Testis (tissue), 3 donors: ENCODE data around the gene PTBP3. TPM values are rescaled to one million over a fixed set of nuclear protein-coding genes. Genes with fewer than 3 reads are reported as not detected.

Source experiments
- DNase-seq: peaks from one replicate; pipeline ENCODE4 v3.0.0-alpha.2; 2019
- H3K27ac ChIP-seq, 2 donors: fragments of 200-600 bp; sonication (generic); one replicate each; pipeline ENCODE4 v1.5.1; 2019
- H3K27me3 ChIP-seq: fragments of 200-600 bp; sonication (generic); one replicate; pipeline ENCODE4 v1.5.1; 2019
- H3K36me3 ChIP-seq: fragments of 200-600 bp; sonication (generic); one replicate; pipeline ENCODE4 v1.5.1; 2017; ENCODE audit warnings: low read depth; ENCODE audit errors: missing control alignments
- H3K4me1 ChIP-seq: fragments of 200-600 bp; sonication (generic); one replicate; pipeline ENCODE4 v1.5.1; 2019
- H3K4me3 ChIP-seq, 2 donors: fragments of 200-600 bp; sonication (generic); one replicate each; pipeline ENCODE4 v1.5.1; 2017 to 2019
- H3K9me3 ChIP-seq: fragments of 200-600 bp; sonication (generic); one replicate; pipeline ENCODE4 v1.5.1; 2017
- POLR2A ChIP-seq: fragments of 450-650 bp; IDR thresholded peaks from one replicate; pipeline ENCODE4 v1.6.1; 2017; ENCODE audit warnings: antibody characterized with exemption, mild to moderate bottlenecking, moderate library complexity
- WGBS, 2 donors: methylation state at CpG; one replicate each; pipeline ENCODE4 v1.1.5; 2018; 5-methylcytosine and 5-hydroxymethylcytosine counted together
- intact Hi-C: fragments of 100-400 bp; cut with DNase I; formaldehyde crosslinking; loops from one replicate; pipeline ENCODE4 v1.15.1; 2023; ENCODE audit warnings: low total_unique reads
- polyA plus RNA-seq: library from polyadenylated mRNA; stranded (reverse); fragments of 350-450 nt; fragmentation: Illumina TruSeq; extraction: RNeasy Lipid Tissue Mini Kit (QIAGEN cat#74804); gene quantifications from one replicate; pipeline ENCODE4 v1.2.3, GENCODE V29; 2014; ENCODE audit warnings: low read depth, low replicate concordance; ENCODE audit not compliant: insufficient read depth
- total RNA-seq, 2 donors: library from RNA; depleted of rRNA; stranded (reverse); fragments of >200 nt; gene quantifications; one replicate each; pipeline ENCODE4 v1.2.3, GENCODE V29; 2016
- TF ChIP-seq, protein P1 (sequence below), 3 experiments: fragments of 450-650 bp in 2 of 3; fragments of 200-600 bp in 1 of 3; sonication (generic) in 1 of 3; IDR thresholded peaks; one replicate each; pipeline ENCODE4 v1.5.1; 2016 to 2019; ENCODE audit warnings: antibody characterized with exemption in 3 of 3, mild to moderate bottlenecking in 2 of 3, moderate library complexity in 1 of 3

PTBP3 gene
- total and polyA plus RNA-seq, 3 donors from 2014 or later: 44.1 to 199 (median 172) TPM

DNA sequence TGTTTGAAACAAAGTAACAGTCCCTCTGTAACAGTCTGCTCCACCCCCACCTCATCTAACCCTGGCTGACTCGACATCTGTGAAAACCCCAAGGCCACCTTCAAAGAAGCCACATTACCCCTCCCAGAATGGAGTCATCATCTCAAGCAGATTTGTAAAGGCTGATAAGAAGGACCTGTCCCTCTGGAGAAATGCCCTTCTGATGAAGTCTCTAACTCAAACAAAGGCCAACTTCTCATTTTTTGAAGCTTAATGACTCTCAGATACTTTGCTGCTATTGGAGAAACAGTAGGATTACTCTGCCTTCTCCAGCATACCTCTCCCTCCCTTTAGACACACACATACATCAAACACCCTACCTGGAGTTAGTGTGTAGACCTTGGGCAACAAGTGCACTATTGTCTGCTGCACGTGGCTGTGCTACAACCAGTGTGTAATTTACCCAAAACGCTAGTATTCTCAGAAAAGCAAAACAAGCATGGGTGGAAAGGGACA is 153.0 kb downstream of the PTBP3 start:
- Histone ChIP-seq H3K27me3 (no peaks in the 10 kb centered on the region), H3K4me1 (peaks cover 12% of the 10 kb centered on the region), H3K36me3 (no peaks in the 10 kb centered on the region), H3K9me3 (no peaks in the 10 kb centered on the region), H3K27ac (peak overlapping the region; percentile 22 to 59), H3K4me3 (no peak overlapping the region)
- no peak for TF ChIP-seq POLR2A
- TF ChIP-seq, protein P1, sequence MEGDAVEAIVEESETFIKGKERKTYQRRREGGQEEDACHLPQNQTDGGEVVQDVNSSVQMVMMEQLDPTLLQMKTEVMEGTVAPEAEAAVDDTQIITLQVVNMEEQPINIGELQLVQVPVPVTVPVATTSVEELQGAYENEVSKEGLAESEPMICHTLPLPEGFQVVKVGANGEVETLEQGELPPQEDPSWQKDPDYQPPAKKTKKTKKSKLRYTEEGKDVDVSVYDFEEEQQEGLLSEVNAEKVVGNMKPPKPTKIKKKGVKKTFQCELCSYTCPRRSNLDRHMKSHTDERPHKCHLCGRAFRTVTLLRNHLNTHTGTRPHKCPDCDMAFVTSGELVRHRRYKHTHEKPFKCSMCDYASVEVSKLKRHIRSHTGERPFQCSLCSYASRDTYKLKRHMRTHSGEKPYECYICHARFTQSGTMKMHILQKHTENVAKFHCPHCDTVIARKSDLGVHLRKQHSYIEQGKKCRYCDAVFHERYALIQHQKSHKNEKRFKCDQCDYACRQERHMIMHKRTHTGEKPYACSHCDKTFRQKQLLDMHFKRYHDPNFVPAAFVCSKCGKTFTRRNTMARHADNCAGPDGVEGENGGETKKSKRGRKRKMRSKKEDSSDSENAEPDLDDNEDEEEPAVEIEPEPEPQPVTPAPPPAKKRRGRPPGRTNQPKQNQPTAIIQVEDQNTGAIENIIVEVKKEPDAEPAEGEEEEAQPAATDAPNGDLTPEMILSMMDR (IDR thresholded peaks at IDR 0.05): no peak
- intact Hi-C loops: no loop called here
- WGBS, 2 donors: 32 to 46% methylated on average over 3 of the region's 3 CpGs
- peak; percentile 81 for DNase-seq

DNA sequence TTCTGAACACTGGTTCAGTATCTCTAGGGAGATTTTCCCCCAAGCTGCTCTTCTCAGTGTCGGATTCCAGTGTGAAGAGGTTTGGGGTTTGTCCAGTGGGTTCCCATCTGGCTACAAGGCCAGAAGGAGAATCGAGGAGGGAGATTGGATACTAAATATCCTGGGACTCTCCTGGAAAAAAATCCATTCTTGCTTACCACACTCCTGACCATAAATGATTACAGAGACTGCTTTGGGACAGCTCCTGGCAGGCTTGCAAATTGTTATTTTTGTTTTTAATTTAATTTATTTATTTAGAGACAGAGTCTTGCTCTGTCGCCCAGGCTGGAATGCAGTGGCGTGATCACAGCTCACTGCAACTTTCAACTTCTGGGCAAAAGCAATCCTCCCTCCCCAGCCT is 153.6 kb downstream of the PTBP3 start:
- no peaks in the 10 kb centered on the region for H3K9me3 ChIP-seq
- peaks cover 12% of the 10 kb centered on the region for H3K4me1 ChIP-seq
- intact Hi-C loops: no loop called here
- TF ChIP-seq, protein P1 (IDR thresholded peaks at IDR 0.05): no peak
- TF ChIP-seq POLR2A: no peak
- peak; percentile 62 for DNase-seq
- 30 to 38% methylated on average over 4 of the region's 4 CpGs for WGBS, 2 donors
- no peaks in the 10 kb centered on the region for H3K36me3 ChIP-seq
- H3K27ac ChIP-seq: peak overlapping the region; percentile 59 to 70
- no peak overlapping the region for H3K4me3 ChIP-seq
- H3K27me3 ChIP-seq: no peaks in the 10 kb centered on the region

DNA sequence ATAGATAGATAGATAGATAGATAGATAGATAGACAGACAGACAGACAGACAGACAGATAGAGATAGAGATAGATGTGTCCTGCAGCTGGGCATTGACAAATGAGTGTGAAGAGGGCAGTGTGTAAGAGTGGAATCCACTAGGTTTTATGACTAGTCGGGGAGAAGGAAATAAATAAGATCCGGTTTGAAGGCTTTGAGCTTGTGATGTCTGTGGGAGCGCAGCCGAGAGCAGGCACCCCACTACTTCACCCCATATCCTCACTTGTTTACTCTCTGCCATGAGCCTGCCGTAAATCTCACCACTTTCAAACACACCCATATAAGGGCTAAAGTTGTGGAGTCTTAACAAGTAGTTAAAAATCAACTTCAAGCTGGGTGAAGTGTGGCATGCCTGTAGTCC is 156.9 kb downstream of the PTBP3 start:
- H3K4me3 ChIP-seq: no peak overlapping the region
- H3K9me3 ChIP-seq: no peaks in the 10 kb centered on the region
- no peaks in the 10 kb centered on the region for H3K36me3 ChIP-seq
- no peaks in the 10 kb centered on the region for H3K27me3 ChIP-seq
- intact Hi-C loops: no loop called here
- 77 to 94% methylated on average over 5 of the region's 5 CpGs for WGBS, 2 donors
- no peak for DNase-seq
- peaks cover 24% of the 10 kb centered on the region for H3K4me1 ChIP-seq
- no peak overlapping the region for H3K27ac ChIP-seq
- TF ChIP-seq POLR2A: no peak
- TF ChIP-seq, protein P1 (IDR thresholded peaks at IDR 0.05): no peak

DNA sequence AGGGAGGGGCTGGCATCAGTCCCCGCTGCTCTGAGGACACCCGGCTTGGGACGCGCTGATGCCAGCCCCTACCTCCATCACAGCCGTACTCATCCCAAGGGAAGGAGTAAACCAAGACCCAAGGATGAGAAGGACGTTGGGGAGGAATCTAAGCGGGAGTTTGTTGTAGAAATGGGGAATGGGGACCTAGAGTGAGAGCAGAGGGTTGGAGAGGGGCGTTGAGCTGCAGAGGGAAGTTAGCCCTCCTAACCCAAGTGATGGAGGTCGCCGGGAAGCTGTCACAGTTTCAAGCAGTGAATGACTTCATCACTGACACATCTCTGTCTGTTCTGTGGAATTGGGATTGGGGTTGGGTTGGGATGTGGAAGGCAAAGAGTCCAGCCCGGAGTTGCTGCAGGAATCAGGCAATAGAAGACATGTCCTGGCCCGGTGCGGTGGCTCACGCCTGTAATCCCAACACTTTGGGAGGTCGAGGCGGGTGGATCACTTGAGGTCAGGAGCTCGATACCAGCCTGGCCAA is 157.6 kb downstream of the PTBP3 start:
- intact Hi-C loops: no loop called here
- Histone ChIP-seq H3K9me3 (no peaks in the 10 kb centered on the region), H3K27ac (peak overlapping the region; percentile 74 to 81), H3K4me1 (peaks cover 24% of the 10 kb centered on the region), H3K27me3 (no peaks in the 10 kb centered on the region), H3K36me3 (no peaks in the 10 kb centered on the region), H3K4me3 (peak overlapping the region; percentile 65 to 73)
- 42 to 64% methylated on average over 17 of the region's 17 CpGs for WGBS, 2 donors
- TF ChIP-seq, protein P1 (IDR thresholded peaks at IDR 0.05): no peak
- TF ChIP-seq POLR2A: no peak
- no peak for DNase-seq
